Fibroblast of lung (primary cell): ENCODE measurements around the gene PRKCH. TPM values are rescaled to one million over a fixed set of nuclear protein-coding genes. Genes with fewer than 3 reads are reported as not detected.

Experiments used
- DNase-seq, 2 donors: peaks; one replicate each; pipeline versions ENCODE4 v3.0.0 to v3.0.0-alpha.2; 2010; ENCODE audit warnings: low read depth in 2 of 2
- H2AFZ ChIP-seq: 2 replicates; pipeline ENCODE4 v1.5.1; 2012; ENCODE audit warnings: low read length, control low read depth, inconsistent platforms
- H3K27ac ChIP-seq: 2 replicates; pipeline ENCODE4 v1.5.1; 2011; ENCODE audit warnings: low read length, control low read depth; ENCODE audit not compliant: insufficient read depth
- H3K27me3 ChIP-seq: 2 replicates; pipeline ENCODE4 v1.5.1; 2011; ENCODE audit warnings: mild to moderate bottlenecking, low read length; ENCODE audit not compliant: control insufficient read depth, insufficient read depth
- H3K36me3 ChIP-seq: 2 replicates; pipeline ENCODE4 v1.5.1; 2011; ENCODE audit warnings: low read length; ENCODE audit not compliant: control insufficient read depth, insufficient read depth
- H3K4me1 ChIP-seq: 2 replicates; pipeline ENCODE4 v1.5.1; 2011; ENCODE audit warnings: low read length; ENCODE audit not compliant: control insufficient read depth, insufficient read depth; ENCODE audit errors: extremely low read depth
- H3K4me2 ChIP-seq: 2 replicates; pipeline ENCODE4 v1.5.1; 2011; ENCODE audit warnings: low read length, control low read depth; ENCODE audit not compliant: insufficient read depth; ENCODE audit errors: extremely low read depth
- H3K4me3 ChIP-seq, 4 experiments: fragments of 200-600 bp in 1 of 4; sonication (generic) in 1 of 4; replicated peaks in 1 of 4; 2 replicates each; pipeline ENCODE4 v1.5.1; 2011 to 2016; ENCODE audit warnings: low read length in 4 of 4, low read depth in 3 of 4, mild to moderate bottlenecking in 3 of 4, control low read depth in 2 of 4, inconsistent platforms in 1 of 4, mixed read lengths in 1 of 4; ENCODE audit not compliant: insufficient read depth in 1 of 4; ENCODE audit errors: control extremely low read depth in 1 of 4
- H3K79me2 ChIP-seq: 2 replicates; pipeline ENCODE4 v1.5.1; 2012; ENCODE audit warnings: mild to moderate bottlenecking, low read length, inconsistent platforms; ENCODE audit not compliant: control insufficient read depth, insufficient read depth
- H3K9ac ChIP-seq: 2 replicates; pipeline ENCODE4 v1.5.1; 2011; ENCODE audit warnings: mild to moderate bottlenecking, low read length, control low read depth; ENCODE audit not compliant: insufficient read depth
- H3K9me3 ChIP-seq: 2 replicates; pipeline ENCODE4 v1.5.1; 2012; ENCODE audit warnings: low read depth, low read length; ENCODE audit not compliant: control insufficient read depth, insufficient read depth
- H4K20me1 ChIP-seq: 2 replicates; pipeline ENCODE4 v1.5.1; 2011; ENCODE audit warnings: low read length; ENCODE audit not compliant: control insufficient read depth, insufficient read depth; ENCODE audit errors: extremely low read depth
- EZH2 ChIP-seq: IDR thresholded peaks from 2 replicates; pipeline ENCODE4 v1.5.1; 2012; ENCODE audit warnings: low read length, control low read depth, mild to moderate bottlenecking; ENCODE audit errors: missing control alignments
- polyA plus RNA-seq, 2 donors: library from polyadenylated mRNA; depleted of rRNA in 1 of 2; stranded (reverse) in 1 of 2; unstranded in 1 of 2; fragments of >200 nt; gene quantifications; 2 replicates each; pipeline ENCODE4 v1.2.1, GENCODE V29; 2011 to 2012; ENCODE audit warnings: missing spikeins in 1 of 2
- total RNA-seq: library from RNA; depleted of rRNA; stranded (reverse); fragments of >200 nt; gene quantifications from 2 replicates; pipeline ENCODE4 v1.2.1, GENCODE V29; 2014
- TF ChIP-seq, protein P1 (sequence below), 2 donors: IDR thresholded peaks in 1 of 2; conservative IDR thresholded peaks in 1 of 2; 1 replicate in 1 of 2; 2 replicates in 1 of 2; pipeline ENCODE4 v1.5.1; 2011 to 2012; ENCODE audit warnings: low read length in 2 of 2, control low read depth in 1 of 2, inconsistent platforms in 1 of 2, low read depth in 1 of 2, mild to moderate bottlenecking in 1 of 2

Gene PRKCH
- total and polyA plus RNA-seq, 2 donors (not counting 1 experiment from before 2014, with no cell fraction given), result 2.9 to 5.4 TPM

DNA sequence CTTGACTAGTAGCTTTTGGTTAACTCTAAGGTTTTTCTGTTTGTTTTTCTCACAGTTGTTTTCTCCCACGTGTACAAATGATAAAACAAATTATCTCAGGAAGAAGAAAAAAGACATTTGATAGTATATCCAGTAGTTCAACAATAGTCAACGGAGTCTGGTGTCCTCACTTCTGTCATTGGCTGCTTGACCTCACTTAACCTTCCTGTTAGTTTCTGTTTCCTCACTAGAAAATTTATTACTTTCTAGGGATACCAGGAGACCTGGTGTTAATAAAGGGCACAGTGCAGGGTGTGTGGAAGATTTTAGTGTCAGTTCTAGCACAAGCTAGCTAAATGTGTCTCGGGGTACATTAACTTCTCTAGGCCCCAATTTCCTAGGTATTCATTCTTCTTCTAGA, 116.0 kb downstream of the PRKCH start:
- no peak for TF ChIP-seq EZH2
- TF ChIP-seq, protein P1, sequence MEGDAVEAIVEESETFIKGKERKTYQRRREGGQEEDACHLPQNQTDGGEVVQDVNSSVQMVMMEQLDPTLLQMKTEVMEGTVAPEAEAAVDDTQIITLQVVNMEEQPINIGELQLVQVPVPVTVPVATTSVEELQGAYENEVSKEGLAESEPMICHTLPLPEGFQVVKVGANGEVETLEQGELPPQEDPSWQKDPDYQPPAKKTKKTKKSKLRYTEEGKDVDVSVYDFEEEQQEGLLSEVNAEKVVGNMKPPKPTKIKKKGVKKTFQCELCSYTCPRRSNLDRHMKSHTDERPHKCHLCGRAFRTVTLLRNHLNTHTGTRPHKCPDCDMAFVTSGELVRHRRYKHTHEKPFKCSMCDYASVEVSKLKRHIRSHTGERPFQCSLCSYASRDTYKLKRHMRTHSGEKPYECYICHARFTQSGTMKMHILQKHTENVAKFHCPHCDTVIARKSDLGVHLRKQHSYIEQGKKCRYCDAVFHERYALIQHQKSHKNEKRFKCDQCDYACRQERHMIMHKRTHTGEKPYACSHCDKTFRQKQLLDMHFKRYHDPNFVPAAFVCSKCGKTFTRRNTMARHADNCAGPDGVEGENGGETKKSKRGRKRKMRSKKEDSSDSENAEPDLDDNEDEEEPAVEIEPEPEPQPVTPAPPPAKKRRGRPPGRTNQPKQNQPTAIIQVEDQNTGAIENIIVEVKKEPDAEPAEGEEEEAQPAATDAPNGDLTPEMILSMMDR (conservative IDR thresholded peaks at IDR 0.05 in 1 of 2, IDR thresholded peaks at IDR 0.05 in 1 of 2; ENCODE audit: low read depth in 1 of 2, low read length in 2 of 2), result no peak
- Histone ChIP-seq H3K27ac (no peak overlapping the region), H3K79me2 (no peaks in the 10 kb centered on the region), H3K36me3 (no peaks in the 10 kb centered on the region), H3K9me3 (no peaks in the 10 kb centered on the region), H3K4me2 (no peak overlapping the region), H3K9ac (no peak overlapping the region), H2AFZ (no peak overlapping the region), H3K4me3 (no peak overlapping the region), H3K4me1 (no peaks in the 10 kb centered on the region), H3K27me3 (peaks cover 3% of the 10 kb centered on the region), H4K20me1 (no peaks in the 10 kb centered on the region)
- DNase-seq, result no peak

DNA sequence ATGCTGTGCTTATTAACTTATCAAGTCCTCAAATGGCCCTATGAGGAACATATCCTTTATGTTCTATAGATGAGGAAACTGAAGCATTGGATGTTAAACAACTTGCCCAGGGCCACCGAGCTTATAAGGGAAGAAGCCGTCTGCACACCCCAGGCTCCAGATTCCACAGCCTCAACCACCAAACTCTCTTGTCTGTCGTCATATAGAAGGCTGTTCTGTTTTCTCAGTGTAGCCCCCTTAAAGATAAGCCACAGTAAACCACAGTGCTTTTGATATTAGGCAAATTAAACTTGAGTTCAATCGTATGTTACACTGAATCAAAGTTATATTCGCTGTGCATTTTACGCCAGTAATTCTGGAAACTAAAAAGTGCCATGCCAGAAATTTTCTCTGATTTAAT, 116.7 kb downstream of the PRKCH start:
- Histone ChIP-seq H2AFZ (no peak overlapping the region), H4K20me1 (no peaks in the 10 kb centered on the region), H3K9me3 (no peaks in the 10 kb centered on the region), H3K4me1 (no peaks in the 10 kb centered on the region), H3K9ac (no peak overlapping the region), H3K36me3 (no peaks in the 10 kb centered on the region), H3K27me3 (no peaks in the 10 kb centered on the region), H3K27ac (no peak overlapping the region), H3K4me2 (no peak overlapping the region), H3K4me3 (no peak overlapping the region), H3K79me2 (no peaks in the 10 kb centered on the region)
- DNase-seq, result no peak
- TF ChIP-seq, protein P1 (conservative IDR thresholded peaks at IDR 0.05 in 1 of 2, IDR thresholded peaks at IDR 0.05 in 1 of 2; ENCODE audit: low read depth in 1 of 2, low read length in 2 of 2), result no peak
- TF ChIP-seq EZH2, result no peak

DNA sequence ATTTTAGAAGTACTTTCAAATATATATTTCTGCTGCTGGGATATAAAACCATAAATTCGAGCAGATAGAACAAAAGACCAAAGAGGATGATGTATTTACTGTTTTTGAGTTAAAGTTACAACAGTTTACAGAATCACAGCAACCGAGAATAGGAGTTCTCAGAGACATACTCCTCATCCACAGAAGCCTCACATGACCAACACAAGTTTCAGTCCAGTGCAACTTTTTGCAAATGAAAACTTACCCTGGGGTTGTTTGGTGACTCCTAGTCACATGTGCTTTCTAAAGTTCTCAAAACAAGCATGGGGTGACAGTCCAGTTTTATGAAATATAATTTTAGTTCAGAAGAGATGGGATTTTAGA, 117.1 kb downstream of the PRKCH start:
- Histone ChIP-seq H3K9ac (no peak overlapping the region), H3K79me2 (no peaks in the 10 kb centered on the region), H4K20me1 (no peaks in the 10 kb centered on the region), H2AFZ (no peak overlapping the region), H3K4me3 (no peak overlapping the region), H3K4me1 (no peaks in the 10 kb centered on the region), H3K9me3 (no peaks in the 10 kb centered on the region), H3K36me3 (no peaks in the 10 kb centered on the region), H3K27ac (no peak overlapping the region), H3K4me2 (no peak overlapping the region), H3K27me3 (no peaks in the 10 kb centered on the region)
- DNase-seq, result no peak
- TF ChIP-seq, protein P1 (conservative IDR thresholded peaks at IDR 0.05 in 1 of 2, IDR thresholded peaks at IDR 0.05 in 1 of 2; ENCODE audit: low read depth in 1 of 2, low read length in 2 of 2), result no peak
- no peak for TF ChIP-seq EZH2
